Activated CD8-positive, alpha-beta memory T cell treated with anti-CD3 and anti-CD28 coated beads for 1 hour (primary cell): ENCODE results near the gene MLH1.
"Not testable (repeated sequence)": the region's sequence is repeated elsewhere in the genome, so short reads cannot be mapped to it uniquely, and the experiment has no call there.

Source experiments
- DNase-seq, 2 donors: peaks; one replicate each; pipeline ENCODE4 v3.0.0-alpha.2; 2020; ENCODE audit warnings: low read depth in 1 of 2; ENCODE audit errors: extremely low read depth in 1 of 2

Gene MLH1

GRCh38 chr3:37032961-37033360 lies 39.6 kb downstream of the MLH1 start:
- DNase-seq = no peak

GRCh38 chr3:37037352-37037751 lies 44.0 kb downstream of the MLH1 start:
- no peak for DNase-seq

GRCh38 chr3:37039161-37039846 lies 46.0 kb downstream of the MLH1 start:
- DNase-seq = no peak

- DNase-seq = no peak
Measured at GRCh38 chr3:37040231-37040630, 46.9 kb downstream of the MLH1 start.

GRCh38 chr3:37041546-37042195 lies 48.4 kb downstream of the MLH1 start:
- DNase-seq = no peak

- DNase-seq = not testable (repeated sequence)
Measured at GRCh38 chr3:37042712-37043111, 49.4 kb downstream of the MLH1 start.

- DNase-seq = no peak
Measured at GRCh38 chr3:37050282-37050681, 57.0 kb downstream of the MLH1 start.

- no peak for DNase-seq
Measured at GRCh38 chr3:37052860-37053259, 59.5 kb downstream of the MLH1 start.

GRCh38 chr3:37053337-37053736 lies 60.0 kb downstream of the MLH1 start:
- no peak for DNase-seq

GRCh38 chr3:37053753-37054152 lies 60.4 kb downstream of the MLH1 start:
- no peak for DNase-seq

GRCh38 chr3:37054370-37054769 lies 61.1 kb downstream of the MLH1 start:
- DNase-seq = no peak

- DNase-seq = not testable (repeated sequence)
Measured at GRCh38 chr3:37055077-37055476, 61.8 kb downstream of the MLH1 start.

- no peak for DNase-seq
Measured at GRCh38 chr3:37056826-37057225, 63.5 kb downstream of the MLH1 start.

GRCh38 chr3:37058117-37058516 lies 64.8 kb downstream of the MLH1 start:
- no peak for DNase-seq

- DNase-seq = no peak
Measured at GRCh38 chr3:37064747-37065146, 71.4 kb downstream of the MLH1 start.

- no peak for DNase-seq
Measured at GRCh38 chr3:37067577-37067976, 74.3 kb downstream of the MLH1 start.

- DNase-seq = no peak
Measured at GRCh38 chr3:37068031-37068430, 74.7 kb downstream of the MLH1 start.

- no peak for DNase-seq
Measured at GRCh38 chr3:37071921-37072320, 78.6 kb downstream of the MLH1 start.

GRCh38 chr3:37072892-37073291 lies 79.6 kb downstream of the MLH1 start:
- no peak for DNase-seq

- DNase-seq = no peak
Measured at GRCh38 chr3:37074178-37074577, 80.9 kb downstream of the MLH1 start.

GRCh38 chr3:37075955-37076354 lies 82.6 kb downstream of the MLH1 start:
- no peak for DNase-seq

GRCh38 chr3:37082317-37082716 lies 89.0 kb downstream of the MLH1 start:
- DNase-seq = no peak

GRCh38 chr3:37086918-37087317 lies 93.6 kb downstream of the MLH1 start:
- no peak for DNase-seq
